Panc1 (cell line): ENCODE measurements around the gene ANKMY2. TPM values are rescaled to one million over a fixed set of nuclear protein-coding genes. Genes with fewer than 3 reads are reported as not detected.

ENCODE experiments used
- ATAC-seq: fragments of 200-7000 bp; cut with Tn5 transposase; 2 replicates; pipeline ENCODE4 v1.9.1; 2020; ENCODE audit warnings: mild to moderate bottlenecking, moderate library complexity
- BruUV-seq: library from RNA; stranded (reverse); fragments of 400-500 nt; replicated peaks from 2 replicates; lab custom pipeline; 2021; lab: Mats Ljungman, UMichigan
- CTCF ChIA-PET: fragments of 300-600 bp; sonication (Branson Sonifier 250); formaldehyde crosslinking; loops from one replicate; lab custom pipeline; 2022; ENCODE audit warnings: antibody characterized with exemption; lab: Charles Lee
- POLR2A ChIA-PET: fragments of 300-600 bp; sonication (Branson Sonifier 250); formaldehyde crosslinking; loops from one replicate; lab custom pipeline; 2022; ENCODE audit warnings: antibody characterized with exemption; lab: Charles Lee
- DNase-seq: peaks from one replicate; pipeline ENCODE4 v3.0.0-alpha.2; 2010; ENCODE audit warnings: low read depth, low spot score
- H3K27ac ChIP-seq: 2 replicates; pipeline ENCODE4 v1.5.1; 2011; ENCODE audit warnings: mild to moderate bottlenecking, low read length, inconsistent platforms
- H3K27me3 ChIP-seq: fragments of 200-500 bp; sonication (Bioruptor generic); 2 replicates; pipeline ENCODE4 v1.6.0; 2014; ENCODE audit warnings: low read length, inconsistent platforms; ENCODE audit not compliant: control insufficient read depth, insufficient read depth
- H3K36me3 ChIP-seq: fragments of 200-500 bp; sonication (Bioruptor generic); 2 replicates; pipeline ENCODE4 v1.5.1; 2014; ENCODE audit warnings: inconsistent platforms, mild to moderate bottlenecking, low read length, moderate library complexity; ENCODE audit not compliant: control insufficient read depth, insufficient read depth
- H3K4me1 ChIP-seq: 2 replicates; pipeline ENCODE4 v1.5.1; 2011; ENCODE audit warnings: inconsistent platforms, mild to moderate bottlenecking, low read length, moderate library complexity; ENCODE audit not compliant: control insufficient read depth, insufficient read depth
- H3K4me3 ChIP-seq, 2 experiments: 2 replicates each; pipeline ENCODE4 v1.5.1; 2011 to 2012; ENCODE audit warnings: low read depth in 2 of 2, low read length in 2 of 2, mild to moderate bottlenecking in 2 of 2, inconsistent platforms in 1 of 2, moderate library complexity in 1 of 2
- H3K9me3 ChIP-seq: fragments of 200-500 bp; sonication (Bioruptor generic); 2 replicates; pipeline ENCODE4 v1.5.1; 2014; ENCODE audit warnings: low read depth, mild to moderate bottlenecking, inconsistent platforms, low read length, moderate library complexity; ENCODE audit not compliant: control insufficient read depth, insufficient read depth
- POLR2AphosphoS5 ChIP-seq: IDR thresholded peaks from 2 replicates; pipeline ENCODE4 v1.6.1; 2012; ENCODE audit warnings: mild to moderate bottlenecking, low read depth, low read length, moderate library complexity
- SIN3A ChIP-seq: IDR thresholded peaks from 2 replicates; pipeline ENCODE4 v1.6.1; 2012; ENCODE audit warnings: low read depth, mild to moderate bottlenecking, low read length, moderate library complexity, borderline replicate concordance; ENCODE audit not compliant: insufficient read depth
- TCF7L2 ChIP-seq: IDR thresholded peaks from 2 replicates; pipeline ENCODE4 v1.6.1; 2011; ENCODE audit warnings: mild to moderate bottlenecking, low read depth, low read length, inconsistent platforms
- in situ Hi-C: cut with HindIII; loops from 2 replicates; pipeline ENCODE4 v1.10.0; 2016; ENCODE audit warnings: low sequenced_read_pairs, low pct_unique_long_range_greater_than_20kb
- intact Hi-C: fragments of 100-400 bp; cut with micrococcal nuclease; formaldehyde crosslinking; loops from one replicate; pipeline ENCODE4 v1.10.0; 2022; ENCODE audit not compliant: unreplicated experiment
- total RNA-seq: library from RNA; stranded (reverse); gene quantifications from one replicate; pipeline ENCODE4 v1.2.1, GENCODE V29; 2021; ENCODE audit not compliant: unreplicated experiment
- TF ChIP-seq, protein P1 (sequence below): fragments of 450-650 bp; IDR thresholded peaks from 2 replicates; pipeline ENCODE4 v1.5.1; 2017; ENCODE audit warnings: mild to moderate bottlenecking
- TF ChIP-seq, protein P2 (sequence below), 2 experiments: IDR thresholded peaks; 2 replicates each; pipeline ENCODE4 v1.6.1; 2011 to 2012; ENCODE audit warnings: low read depth in 2 of 2, control low read depth in 1 of 2, low read length in 1 of 2, mild to moderate bottlenecking in 1 of 2, moderate library complexity in 1 of 2; ENCODE audit not compliant: insufficient read depth in 1 of 2

Gene ANKMY2
- total RNA-seq, 1 experiment from 2014 or later = 18.6 TPM

DNA sequence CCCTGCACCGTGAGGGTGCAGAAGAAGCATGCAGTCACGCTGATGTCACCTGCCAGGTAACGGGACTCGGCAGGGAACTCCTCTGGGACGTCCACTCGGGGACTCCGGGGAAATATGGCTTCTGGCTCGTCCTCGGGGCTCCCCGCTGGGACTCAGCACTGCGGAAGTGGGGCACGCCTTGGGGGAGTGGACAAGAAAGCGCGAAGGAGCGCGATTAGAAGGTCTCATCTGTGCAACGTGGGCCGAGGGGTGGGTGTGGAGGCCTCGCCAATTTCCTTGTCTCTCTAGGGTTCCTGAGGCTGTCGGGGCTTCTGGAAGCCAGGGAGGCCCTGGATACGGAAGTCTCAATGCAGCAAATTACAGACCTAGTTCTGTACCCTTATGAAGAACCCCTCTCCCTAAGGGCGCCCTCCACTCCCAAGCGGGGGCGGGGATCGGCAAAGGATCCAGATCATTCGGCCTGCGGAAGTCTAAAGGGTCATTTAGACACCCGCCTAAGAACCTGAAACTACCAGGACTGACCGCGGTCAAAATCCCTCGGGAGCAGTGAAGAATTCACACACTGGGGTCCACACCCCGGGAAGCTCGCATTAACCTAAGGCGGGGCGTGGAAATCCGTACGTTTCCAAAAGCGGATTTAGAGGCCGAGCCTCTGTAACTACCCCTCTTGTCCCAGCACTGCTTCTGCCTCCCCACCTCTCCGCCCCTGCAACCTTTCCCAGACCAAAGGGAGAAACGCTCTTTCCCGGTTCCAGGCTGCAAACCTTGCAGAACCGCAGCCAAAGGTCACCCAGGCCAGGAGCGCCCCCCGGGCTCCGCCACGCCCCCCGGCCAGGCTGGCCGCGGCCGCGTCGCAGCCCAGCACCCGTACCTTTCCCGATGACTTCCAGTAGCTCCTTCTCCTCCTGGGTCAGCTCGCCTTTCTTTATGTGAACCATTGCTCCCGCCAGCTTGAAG lies 640 bp downstream of the ANKMY2 start:
- POLR2A ChIA-PET = interaction anchor here (0.7 kb wide), 1 partner anchor 47 kb away, joined by 4 read pairs; no protein-coding TSS in a partner anchor
- in situ Hi-C loops (no loop called here), intact Hi-C loops (no loop called here)
- peaks cover 38% of the 10 kb centered on the region for H3K4me1 ChIP-seq
- H3K9me3 ChIP-seq = no peaks in the 10 kb centered on the region
- CTCF ChIA-PET = interaction anchor here (1.0 kb wide), 1 partner anchor 224 kb away, joined by 4 read pairs; the partner anchor contains the start of gene CRPPA
- no peaks in the 10 kb centered on the region; the same call in 1 of the 2 replicates for H3K36me3 ChIP-seq
- no peak for DNase-seq
- no TSS peak for BruUV-seq
- H3K4me3 ChIP-seq = peak overlapping the region; percentile 76 to 95
- ATAC-seq = peak; percentile 66
- TF ChIP-seq SIN3A = 0 out of 2 replicates have a peak, but pooled peaks have one; percentile 44
- no peak; the same call in 1 of the 2 replicates for TF ChIP-seq POLR2AphosphoS5
- no peaks in the 10 kb centered on the region for H3K27me3 ChIP-seq
- peak overlapping the region; percentile 93 for H3K27ac ChIP-seq

DNA sequence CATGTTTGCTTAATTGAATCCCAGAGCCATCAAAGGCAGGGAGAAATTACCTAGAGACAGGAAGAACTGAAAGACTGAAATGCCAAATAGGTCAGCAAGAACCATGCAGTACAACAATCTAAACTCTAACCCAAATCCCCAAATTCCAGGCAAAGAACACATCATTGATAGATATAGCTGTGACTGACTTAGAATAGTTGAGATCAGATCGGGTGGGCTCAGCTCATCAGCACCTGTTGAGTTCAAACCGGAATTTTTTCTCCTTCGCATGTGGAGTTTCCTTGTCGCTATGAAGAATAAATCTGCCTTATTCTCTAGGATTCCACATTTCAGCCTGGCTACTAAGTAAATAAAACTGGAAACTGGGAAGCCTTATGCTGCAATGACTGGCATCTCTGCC lies 1.4 kb downstream of the ANKMY2 start:
- POLR2A ChIA-PET = no interaction called here

More for the DNA sequence above, 1.4 kb downstream of the ANKMY2 start:
- DNase-seq (no peak), ATAC-seq (no peak)
- no peaks in the 10 kb centered on the region for H3K9me3 ChIP-seq
- BruUV-seq = no TSS peak
- peak overlapping the region; percentile 76 to 95 for H3K4me3 ChIP-seq
- no peaks in the 10 kb centered on the region; the same call in 1 of the 2 replicates for H3K36me3 ChIP-seq
- TF ChIP-seq POLR2AphosphoS5 (no peak), SIN3A (no peak), TCF7L2 (no peak)
- TF ChIP-seq, protein P1, sequence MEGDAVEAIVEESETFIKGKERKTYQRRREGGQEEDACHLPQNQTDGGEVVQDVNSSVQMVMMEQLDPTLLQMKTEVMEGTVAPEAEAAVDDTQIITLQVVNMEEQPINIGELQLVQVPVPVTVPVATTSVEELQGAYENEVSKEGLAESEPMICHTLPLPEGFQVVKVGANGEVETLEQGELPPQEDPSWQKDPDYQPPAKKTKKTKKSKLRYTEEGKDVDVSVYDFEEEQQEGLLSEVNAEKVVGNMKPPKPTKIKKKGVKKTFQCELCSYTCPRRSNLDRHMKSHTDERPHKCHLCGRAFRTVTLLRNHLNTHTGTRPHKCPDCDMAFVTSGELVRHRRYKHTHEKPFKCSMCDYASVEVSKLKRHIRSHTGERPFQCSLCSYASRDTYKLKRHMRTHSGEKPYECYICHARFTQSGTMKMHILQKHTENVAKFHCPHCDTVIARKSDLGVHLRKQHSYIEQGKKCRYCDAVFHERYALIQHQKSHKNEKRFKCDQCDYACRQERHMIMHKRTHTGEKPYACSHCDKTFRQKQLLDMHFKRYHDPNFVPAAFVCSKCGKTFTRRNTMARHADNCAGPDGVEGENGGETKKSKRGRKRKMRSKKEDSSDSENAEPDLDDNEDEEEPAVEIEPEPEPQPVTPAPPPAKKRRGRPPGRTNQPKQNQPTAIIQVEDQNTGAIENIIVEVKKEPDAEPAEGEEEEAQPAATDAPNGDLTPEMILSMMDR = no peak
- TF ChIP-seq, protein P2, sequence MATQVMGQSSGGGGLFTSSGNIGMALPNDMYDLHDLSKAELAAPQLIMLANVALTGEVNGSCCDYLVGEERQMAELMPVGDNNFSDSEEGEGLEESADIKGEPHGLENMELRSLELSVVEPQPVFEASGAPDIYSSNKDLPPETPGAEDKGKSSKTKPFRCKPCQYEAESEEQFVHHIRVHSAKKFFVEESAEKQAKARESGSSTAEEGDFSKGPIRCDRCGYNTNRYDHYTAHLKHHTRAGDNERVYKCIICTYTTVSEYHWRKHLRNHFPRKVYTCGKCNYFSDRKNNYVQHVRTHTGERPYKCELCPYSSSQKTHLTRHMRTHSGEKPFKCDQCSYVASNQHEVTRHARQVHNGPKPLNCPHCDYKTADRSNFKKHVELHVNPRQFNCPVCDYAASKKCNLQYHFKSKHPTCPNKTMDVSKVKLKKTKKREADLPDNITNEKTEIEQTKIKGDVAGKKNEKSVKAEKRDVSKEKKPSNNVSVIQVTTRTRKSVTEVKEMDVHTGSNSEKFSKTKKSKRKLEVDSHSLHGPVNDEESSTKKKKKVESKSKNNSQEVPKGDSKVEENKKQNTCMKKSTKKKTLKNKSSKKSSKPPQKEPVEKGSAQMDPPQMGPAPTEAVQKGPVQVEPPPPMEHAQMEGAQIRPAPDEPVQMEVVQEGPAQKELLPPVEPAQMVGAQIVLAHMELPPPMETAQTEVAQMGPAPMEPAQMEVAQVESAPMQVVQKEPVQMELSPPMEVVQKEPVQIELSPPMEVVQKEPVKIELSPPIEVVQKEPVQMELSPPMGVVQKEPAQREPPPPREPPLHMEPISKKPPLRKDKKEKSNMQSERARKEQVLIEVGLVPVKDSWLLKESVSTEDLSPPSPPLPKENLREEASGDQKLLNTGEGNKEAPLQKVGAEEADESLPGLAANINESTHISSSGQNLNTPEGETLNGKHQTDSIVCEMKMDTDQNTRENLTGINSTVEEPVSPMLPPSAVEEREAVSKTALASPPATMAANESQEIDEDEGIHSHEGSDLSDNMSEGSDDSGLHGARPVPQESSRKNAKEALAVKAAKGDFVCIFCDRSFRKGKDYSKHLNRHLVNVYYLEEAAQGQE (IDR thresholded peaks at IDR 0.05; ENCODE audit: insufficient read depth in 1 of 2, low read depth in 2 of 2, low read length in 1 of 2) = no peak
- no peaks in the 10 kb centered on the region for H3K27me3 ChIP-seq
- peaks cover 34% of the 10 kb centered on the region for H3K4me1 ChIP-seq
- intact Hi-C loops = no loop called here
- CTCF ChIA-PET = no interaction called here
- in situ Hi-C loops = no loop called here
- peak overlapping the region; percentile 93 for H3K27ac ChIP-seq
